HepG2 (cell line): ENCODE measurements around the gene C13orf46. TPM values are rescaled to one million over a fixed set of nuclear protein-coding genes. Genes with fewer than 3 reads are reported as not detected.

Experiments
- ATAC-seq: fragments of 200-7000 bp; cut with Tn5 transposase; 3 replicates; pipeline ENCODE4 v1.9.1; 2020; ENCODE audit warnings: mild to moderate bottlenecking, moderate library complexity
- BruUV-seq: library from RNA; stranded (reverse); fragments of 400-500 nt; replicated peaks from 2 replicates; lab custom pipeline; 2021; lab: Mats Ljungman, UMichigan
- CTCF ChIA-PET: fragments of 300-600 bp; formaldehyde crosslinking; extraction: SDS; loops from one replicate; lab custom pipeline; 2021; ENCODE audit warnings: low total read pairs, inconsistent platforms, low intra/inter-chr PET ratio; lab: Yijun Ruan, JAX
- POLR2A ChIA-PET: fragments of 350-600 bp; sonication (Branson Sonifier 250); formaldehyde crosslinking; loops from one replicate; lab custom pipeline; 2020; ENCODE audit warnings: antibody characterized with exemption, inconsistent platforms; lab: Yijun Ruan, JAX
- DNase-seq: peaks from one replicate; pipeline ENCODE4 v3.0.0-alpha.2; 2015; ENCODE audit warnings: low spot score
- FAIRE-seq: peaks from 3 replicates; lab custom pipeline; 2011; peaks lifted over from hg19 to GRCh38; lab: Jason Lieb, UNC
- H2AFZ ChIP-seq: one replicate; pipeline ENCODE4 v1.6.1; 2011; ENCODE audit warnings: low read length, inconsistent platforms
- H3K27ac ChIP-seq: fragments of 300-600 bp; 3 replicates; pipeline ENCODE4 v1.8.0; 2011; ENCODE audit warnings: mixed run types, mild to moderate bottlenecking, mixed read lengths, low read length, inconsistent platforms; ENCODE audit not compliant: insufficient read depth; ENCODE audit errors: extremely low read length
- H3K27me3 ChIP-seq, 2 experiments: fragments of 200-600 bp in 1 of 2; 2 replicates in 1 of 2; 3 replicates in 1 of 2; pipeline versions ENCODE4 v1.6.0 to v1.8.0; 2011; ENCODE audit warnings: low read length in 2 of 2, mild to moderate bottlenecking in 2 of 2, moderate library complexity in 2 of 2, inconsistent platforms in 1 of 2; ENCODE audit not compliant: insufficient read depth in 2 of 2, control insufficient read depth in 1 of 2
- H3K36me3 ChIP-seq, 2 experiments: fragments of 200-600 bp in 1 of 2; replicated peaks in 1 of 2; 2 replicates in 1 of 2; 3 replicates in 1 of 2; pipeline versions ENCODE4 v1.5.1 to v1.8.0; 2011; ENCODE audit warnings: low read length in 2 of 2, inconsistent platforms in 1 of 2; ENCODE audit not compliant: insufficient read depth in 2 of 2, control insufficient read depth in 1 of 2
- H3K4me1 ChIP-seq: 2 replicates; pipeline ENCODE4 v1.5.1; 2012; ENCODE audit warnings: low read length, inconsistent platforms; ENCODE audit not compliant: insufficient read depth
- H3K4me2 ChIP-seq: 2 replicates; pipeline ENCODE4 v1.6.0; 2011; ENCODE audit warnings: low read depth, low read length, inconsistent platforms
- H3K4me3 ChIP-seq, 3 experiments: fragments of 200-600 bp in 1 of 3; sonication (generic), shearing (Covaris generic) in 1 of 3; replicated peaks in 1 of 3; 2 replicates each; pipeline ENCODE4 v1.5.1; 2011 to 2016; ENCODE audit warnings: low read length in 3 of 3, inconsistent platforms in 2 of 3, low read depth in 2 of 3, mild to moderate bottlenecking in 2 of 3, control low read depth in 1 of 3, mixed read lengths in 1 of 3; ENCODE audit not compliant: insufficient read depth in 1 of 3
- H3K79me2 ChIP-seq: one replicate; pipeline ENCODE4 v1.6.1; 2011; ENCODE audit warnings: low read length, inconsistent platforms; ENCODE audit not compliant: insufficient read depth
- H3K9ac ChIP-seq: 2 replicates; pipeline ENCODE4 v1.6.0; 2011; ENCODE audit warnings: mild to moderate bottlenecking, low read depth, low read length, inconsistent platforms; ENCODE audit not compliant: insufficient read depth
- H3K9me3 ChIP-seq: 2 replicates; pipeline ENCODE4 v1.5.1; 2012; ENCODE audit warnings: mild to moderate bottlenecking, low read length
- H4K20me1 ChIP-seq: 2 replicates; pipeline ENCODE4 v1.6.0; 2011; ENCODE audit warnings: inconsistent platforms, mild to moderate bottlenecking, low read length, moderate library complexity; ENCODE audit not compliant: insufficient read depth
- ARID5B ChIP-seq: IDR thresholded peaks from 2 replicates; pipeline ENCODE4 v1.4.0; 2020; ENCODE audit warnings: mild to moderate bottlenecking, missing genetic modification reagents
- ARNTL ChIP-seq: sonication (generic); formaldehyde crosslinking; IDR thresholded peaks from 2 replicates; pipeline ENCODE4 v1.4.0; 2020; ENCODE audit warnings: mild to moderate bottlenecking, missing genetic modification reagents
- MNT ChIP-seq: fragments of 450-650 bp; IDR thresholded peaks from 2 replicates; pipeline ENCODE4 v1.6.1; 2016
- SATB2 ChIP-seq: sonication (generic); formaldehyde crosslinking; IDR thresholded peaks from 2 replicates; pipeline ENCODE4 v1.5.0; 2020; ENCODE audit warnings: missing genetic modification reagents
- ZNF276 ChIP-seq: sonication (generic); formaldehyde crosslinking; IDR thresholded peaks from 2 replicates; pipeline ENCODE4 v1.4.0; 2020; ENCODE audit warnings: mild to moderate bottlenecking, low read depth, missing genetic modification reagents
- ZNF768 ChIP-seq: sonication (generic); formaldehyde crosslinking; IDR thresholded peaks from 2 replicates; pipeline ENCODE4 v1.4.0; 2020; ENCODE audit warnings: missing genetic modification reagents
- WGBS: methylation state at CpG from one replicate; pipeline ENCODE4 v1.1.6; 2017; ENCODE audit warnings: low lambda C conversion rate; 5-methylcytosine and 5-hydroxymethylcytosine counted together
- in situ Hi-C: cut with HindIII; loops from 2 replicates; pipeline ENCODE4 v1.10.0; 2017; ENCODE audit warnings: low pct_unique_long_range_greater_than_20kb; ENCODE audit not compliant: extremely low pct_ligation_motif_present
- intact Hi-C: fragments of 100-400 bp; cut with micrococcal nuclease; formaldehyde crosslinking; loops from one replicate; pipeline ENCODE4 v1.10.0; 2022; ENCODE audit not compliant: unreplicated experiment
- polyA plus RNA-seq, 8 experiments: library from polyadenylated mRNA; depleted of rRNA in 3 of 8; stranded (reverse) in 7 of 8; unstranded in 1 of 8; fragments of >200 nt; fragmentation: Illumina TruSeq in 4 of 8; extraction: Trizol in 4 of 8; gene quantifications; 2 replicates each; pipeline versions ENCODE4 v1.2.1 to v1.2.3, GENCODE V29; 2011 to 2016; ENCODE audit warnings: low read depth in 4 of 8, missing spikeins in 1 of 8, mixed read lengths in 1 of 8; ENCODE audit not compliant: insufficient read depth in 1 of 8
- total RNA-seq, 5 experiments: library from RNA; depleted of rRNA; stranded (reverse); fragments of >200 nt; fragmentation: Illumina TruSeq; extraction: Trizol; gene quantifications; 2 replicates each; pipeline ENCODE4 v1.2.3, GENCODE V29; 2016; ENCODE audit warnings: low read depth in 1 of 5

The C13orf46 gene
- total and polyA plus RNA-seq, 2 of the 13 experiments (the other 11 are each of a cell fraction or from before 2014, with no cell fraction given) = 0.01 TPM; not detected in 1

GRCh38 chr13:113939129-113939943 lies 34.5 kb downstream of the C13orf46 start:
- WGBS = 42% methylated on average over 14 of the region's 28 CpGs
- Histone ChIP-seq H3K4me1 (peaks cover 10% of the 10 kb centered on the region), H2AFZ (no peak overlapping the region), H3K79me2 (no peaks in the 10 kb centered on the region), H3K4me3 (no peak overlapping the region), H3K36me3 (no peaks in the 10 kb centered on the region), H3K4me2 (no peak overlapping the region; the same call in 1 of the 2 replicates), H3K27ac (no peak overlapping the region), H3K9ac (no peak overlapping the region), H3K9me3 (no peaks in the 10 kb centered on the region), H3K27me3 (peaks cover 4 to 55% of the 10 kb centered on the region in 2 experiments; a peak in 4 of 5 replicates), H4K20me1 (no peaks in the 10 kb centered on the region)
- no peak for FAIRE-seq
- ChIA-PET CTCF (no interaction called here), POLR2A (no interaction called here)
- no peak for DNase-seq
- ATAC-seq = peak; percentile 16
- in situ Hi-C loops (no loop called here), intact Hi-C loops (no loop called here)
- TF ChIP-seq ARID5B (CRISPR knock-in tag) (no peak), ZNF768 (CRISPR knock-in tag) (peak; percentile 97), SATB2 (CRISPR knock-in tag) (no peak), ZNF276 (CRISPR knock-in tag) (no peak), MNT (peak; percentile 73), ARNTL (CRISPR knock-in tag) (no peak)
- no TSS peak for BruUV-seq
